WTC11 (cell line): ENCODE results near the gene ACVR2B.

ENCODE experiments used
- ATF1 ChIP-seq: sonication (generic); formaldehyde crosslinking; IDR thresholded peaks from 2 replicates; pipeline ENCODE4 v1.8.1; 2023; ENCODE audit warnings: mild to moderate bottlenecking, moderate library complexity, missing genetic modification reagents
- CBFB ChIP-seq: sonication (generic); formaldehyde crosslinking; IDR thresholded peaks from 2 replicates; pipeline ENCODE4 v1.8.1; 2022; ENCODE audit warnings: mild to moderate bottlenecking, low read depth, missing genetic modification reagents
- CTCF ChIP-seq: fragments of 200-600 bp; IDR thresholded peaks from 2 replicates; pipeline ENCODE4 v1.8.0; 2022; ENCODE audit warnings: antibody characterized with exemption
- ELF4 ChIP-seq: sonication (generic); formaldehyde crosslinking; IDR thresholded peaks from 2 replicates; pipeline ENCODE4 v1.8.1; 2022; ENCODE audit warnings: low read depth, mild to moderate bottlenecking, moderate library complexity, missing genetic modification reagents
- IRF2 ChIP-seq: sonication (generic); formaldehyde crosslinking; IDR thresholded peaks from 2 replicates; pipeline ENCODE4 v1.8.0; 2022; ENCODE audit warnings: low read depth, missing genetic modification reagents, borderline replicate concordance
- MAX ChIP-seq: sonication (generic); formaldehyde crosslinking; IDR thresholded peaks from 2 replicates; pipeline ENCODE4 v1.8.0; 2022; ENCODE audit warnings: mild to moderate bottlenecking, missing genetic modification reagents
- SP1 ChIP-seq: sonication (generic); formaldehyde crosslinking; conservative IDR thresholded peaks from 2 replicates; pipeline ENCODE4 v1.8.1; 2022; ENCODE audit warnings: missing genetic modification reagents
- USF2 ChIP-seq: sonication (generic); formaldehyde crosslinking; IDR thresholded peaks from 2 replicates; pipeline ENCODE4 v1.8.1; 2023; ENCODE audit warnings: mild to moderate bottlenecking, missing genetic modification reagents, moderate library complexity
- ZNF219 ChIP-seq: sonication (generic); formaldehyde crosslinking; IDR thresholded peaks from 2 replicates; pipeline ENCODE4 v1.8.0; 2023; ENCODE audit warnings: missing genetic modification reagents, mild to moderate bottlenecking, borderline replicate concordance
- ZNF671 ChIP-seq: fragments of 250-450 bp; sonication (Bioruptor Pico); IDR thresholded peaks from 2 replicates; pipeline ENCODE4 v1.8.0; 2021; ENCODE audit warnings: mild to moderate bottlenecking
- TF ChIP-seq, protein P1 (sequence below): sonication (generic); formaldehyde crosslinking; IDR thresholded peaks from 2 replicates; pipeline ENCODE4 v1.8.1; 2023; ENCODE audit warnings: mild to moderate bottlenecking, missing genetic modification reagents

DNA sequence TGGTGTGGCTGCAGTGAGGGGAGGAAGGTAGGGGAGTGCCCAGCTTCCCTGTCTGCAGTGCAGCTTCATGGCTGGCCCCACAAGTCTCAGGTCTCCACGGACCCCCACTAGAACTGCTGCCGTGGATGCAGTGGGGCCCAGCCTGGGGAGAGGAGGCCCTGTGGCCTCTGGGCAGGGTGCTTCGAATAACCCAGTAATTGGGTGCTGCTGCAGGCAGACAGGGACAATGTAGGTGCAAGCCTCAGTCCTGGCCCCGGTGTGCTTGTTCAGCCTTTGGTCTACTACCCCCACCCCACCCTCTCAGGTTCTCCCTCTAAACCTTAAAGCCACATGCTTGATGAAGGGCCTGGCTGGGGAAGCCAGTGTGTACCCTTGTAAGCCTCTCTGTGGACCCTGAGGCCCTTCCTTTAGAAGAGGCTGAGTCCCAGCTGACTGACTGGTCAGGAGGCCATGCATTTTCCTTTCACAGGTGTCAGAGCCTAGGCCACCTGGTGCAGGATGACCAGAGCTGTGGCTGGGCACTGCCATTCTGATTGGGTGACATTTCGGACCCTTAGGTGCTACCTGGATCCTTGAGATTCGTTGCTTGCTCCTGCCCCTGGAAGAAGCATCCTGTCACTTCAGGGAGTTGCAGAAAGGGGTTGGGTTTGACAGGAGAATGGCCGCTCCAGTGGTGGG, 21.4 kb downstream of the ACVR2B start:
- TF ChIP-seq CTCF (no peak), MAX (CRISPR knock-in tag) (no peak), ATF1 (no peak), ZNF219 (CRISPR knock-in tag) (no peak), USF2 (CRISPR knock-in tag) (no peak), IRF2 (CRISPR knock-in tag) (no peak), ELF4 (CRISPR knock-in tag) (no peak), CBFB (no peak), SP1 (CRISPR knock-in tag) (no peak), ZNF671 (CRISPR knock-in tag) (no peak)
- TF ChIP-seq, protein P1, sequence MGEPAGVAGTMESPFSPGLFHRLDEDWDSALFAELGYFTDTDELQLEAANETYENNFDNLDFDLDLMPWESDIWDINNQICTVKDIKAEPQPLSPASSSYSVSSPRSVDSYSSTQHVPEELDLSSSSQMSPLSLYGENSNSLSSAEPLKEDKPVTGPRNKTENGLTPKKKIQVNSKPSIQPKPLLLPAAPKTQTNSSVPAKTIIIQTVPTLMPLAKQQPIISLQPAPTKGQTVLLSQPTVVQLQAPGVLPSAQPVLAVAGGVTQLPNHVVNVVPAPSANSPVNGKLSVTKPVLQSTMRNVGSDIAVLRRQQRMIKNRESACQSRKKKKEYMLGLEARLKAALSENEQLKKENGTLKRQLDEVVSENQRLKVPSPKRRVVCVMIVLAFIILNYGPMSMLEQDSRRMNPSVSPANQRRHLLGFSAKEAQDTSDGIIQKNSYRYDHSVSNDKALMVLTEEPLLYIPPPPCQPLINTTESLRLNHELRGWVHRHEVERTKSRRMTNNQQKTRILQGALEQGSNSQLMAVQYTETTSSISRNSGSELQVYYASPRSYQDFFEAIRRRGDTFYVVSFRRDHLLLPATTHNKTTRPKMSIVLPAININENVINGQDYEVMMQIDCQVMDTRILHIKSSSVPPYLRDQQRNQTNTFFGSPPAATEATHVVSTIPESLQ (CRISPR knock-in tag), result no peak
